IMR-90 (cell line): ENCODE data around the gene SIGLEC6.

Source experiments
- BHLHE40 ChIP-seq: fragments of 150-350 bp; IDR thresholded peaks from 2 replicates; pipeline ENCODE4 v1.6.1; 2016; ENCODE audit warnings: mild to moderate bottlenecking, low read depth, low read length
- CEBPB ChIP-seq: IDR thresholded peaks from 2 replicates; pipeline ENCODE4 v1.6.1; 2012; ENCODE audit warnings: low read depth, low read length, improper control_type of control experiment
- MAFK ChIP-seq: IDR thresholded peaks from 2 replicates; pipeline ENCODE4 v1.6.1; 2012; ENCODE audit warnings: low read depth, low read length, improper control_type of control experiment
- MXI1 ChIP-seq: IDR thresholded peaks from 2 replicates; pipeline ENCODE4 v1.6.1; 2012; ENCODE audit warnings: low read depth, mild to moderate bottlenecking, low read length, moderate library complexity, borderline replicate concordance
- POLR2A ChIP-seq: IDR thresholded peaks from 2 replicates; pipeline ENCODE4 v1.6.1; 2012; ENCODE audit warnings: mild to moderate bottlenecking, low read depth, low read length
- RAD21 ChIP-seq: IDR thresholded peaks from 2 replicates; pipeline ENCODE4 v1.6.1; 2012; ENCODE audit warnings: low read length, improper control_type of control experiment
- RCOR1 ChIP-seq: IDR thresholded peaks from 2 replicates; pipeline ENCODE4 v1.6.1; 2012; ENCODE audit warnings: mild to moderate bottlenecking, low read length, improper control_type of control experiment; ENCODE audit not compliant: insufficient replicate concordance
- RFX5 ChIP-seq: IDR thresholded peaks from 2 replicates; pipeline ENCODE4 v1.8.0; 2012; ENCODE audit warnings: low read depth, mild to moderate bottlenecking, low read length, moderate library complexity
- TF ChIP-seq, protein P1 (sequence below): conservative IDR thresholded peaks from 2 replicates; pipeline ENCODE4 v1.5.1; 2012; ENCODE audit warnings: mild to moderate bottlenecking, low read depth, low read length, improper control_type of control experiment
- TF ChIP-seq, protein P2 (sequence below): fragments of 150-350 bp; IDR thresholded peaks from 2 replicates; pipeline ENCODE4 v1.6.1; 2017; ENCODE audit warnings: mild to moderate bottlenecking, antibody characterized with exemption, low read length, low read depth

GRCh38 chr19:51468545-51468920 lies 62.9 kb downstream of the SIGLEC6 start:
- TF ChIP-seq MXI1 = no peak
- TF ChIP-seq, protein P1, sequence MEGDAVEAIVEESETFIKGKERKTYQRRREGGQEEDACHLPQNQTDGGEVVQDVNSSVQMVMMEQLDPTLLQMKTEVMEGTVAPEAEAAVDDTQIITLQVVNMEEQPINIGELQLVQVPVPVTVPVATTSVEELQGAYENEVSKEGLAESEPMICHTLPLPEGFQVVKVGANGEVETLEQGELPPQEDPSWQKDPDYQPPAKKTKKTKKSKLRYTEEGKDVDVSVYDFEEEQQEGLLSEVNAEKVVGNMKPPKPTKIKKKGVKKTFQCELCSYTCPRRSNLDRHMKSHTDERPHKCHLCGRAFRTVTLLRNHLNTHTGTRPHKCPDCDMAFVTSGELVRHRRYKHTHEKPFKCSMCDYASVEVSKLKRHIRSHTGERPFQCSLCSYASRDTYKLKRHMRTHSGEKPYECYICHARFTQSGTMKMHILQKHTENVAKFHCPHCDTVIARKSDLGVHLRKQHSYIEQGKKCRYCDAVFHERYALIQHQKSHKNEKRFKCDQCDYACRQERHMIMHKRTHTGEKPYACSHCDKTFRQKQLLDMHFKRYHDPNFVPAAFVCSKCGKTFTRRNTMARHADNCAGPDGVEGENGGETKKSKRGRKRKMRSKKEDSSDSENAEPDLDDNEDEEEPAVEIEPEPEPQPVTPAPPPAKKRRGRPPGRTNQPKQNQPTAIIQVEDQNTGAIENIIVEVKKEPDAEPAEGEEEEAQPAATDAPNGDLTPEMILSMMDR = no peak
- TF ChIP-seq POLR2A = no peak
- TF ChIP-seq RFX5 = no peak
- TF ChIP-seq RAD21 = no peak
- no peak for TF ChIP-seq BHLHE40
- no peak for TF ChIP-seq MAFK
- TF ChIP-seq, protein P2, sequence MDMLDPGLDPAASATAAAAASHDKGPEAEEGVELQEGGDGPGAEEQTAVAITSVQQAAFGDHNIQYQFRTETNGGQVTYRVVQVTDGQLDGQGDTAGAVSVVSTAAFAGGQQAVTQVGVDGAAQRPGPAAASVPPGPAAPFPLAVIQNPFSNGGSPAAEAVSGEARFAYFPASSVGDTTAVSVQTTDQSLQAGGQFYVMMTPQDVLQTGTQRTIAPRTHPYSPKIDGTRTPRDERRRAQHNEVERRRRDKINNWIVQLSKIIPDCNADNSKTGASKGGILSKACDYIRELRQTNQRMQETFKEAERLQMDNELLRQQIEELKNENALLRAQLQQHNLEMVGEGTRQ = no peak
- TF ChIP-seq CEBPB = no peak
- no peak for TF ChIP-seq RCOR1
